Measurements from ENCODE around the gene NRAP.

NRAP gene

GRCh38 chr10:113663908-113664307, at the start of gene NRAP:
TSS of gene NRAP (minus strand) at chr10:113664041. CDS start at chr10:113663882, 159 bp downstream.
- Histone ChIP-seq H3K9ac (no peak within 1 kb of the TSS), H3K4me2 (no peak within 1 kb of the TSS)
- TF ChIP-seq Cebpa-rat (IDR thresholded peaks at IDR 0.05) = no peak

GRCh38 chr10:113713640-113713982, 49.8 kb upstream of the NRAP start:
- H3K27me3 ChIP-seq = no peaks in the 10 kb centered on the region
- H3K4me1 ChIP-seq = peaks cover 15% of the 10 kb centered on the region
- peaks cover 15% of the 10 kb centered on the region for H3K9me3 ChIP-seq
- no peak overlapping the region for H3K27ac ChIP-seq
- TF ChIP-seq Cebpa-rat (IDR thresholded peaks at IDR 0.05) = no peak
- H3K36me3 ChIP-seq = peaks cover 59% of the 10 kb centered on the region
- peaks cover 69% of the 10 kb centered on the region for H4K20me1 ChIP-seq
- no peak overlapping the region for H3K4me3 ChIP-seq
- no peak overlapping the region for H3K4me2 ChIP-seq
- H3K9ac ChIP-seq = no peak overlapping the region

More at GRCh38 chr10:113663908-113664307, at the start of gene NRAP:
- no peaks in the 10 kb centered on the region for H4K20me1 ChIP-seq
- no peak within 1 kb of the TSS for H3K4me3 ChIP-seq
- no peaks in the 10 kb centered on the region for H3K36me3 ChIP-seq
- no peaks in the 10 kb centered on the region for H3K9me3 ChIP-seq
- H3K4me1 ChIP-seq = no peaks in the 10 kb centered on the region; the same call in 1 of the 2 replicates
- no peak within 1 kb of the TSS for H3K27ac ChIP-seq
- H3K27me3 ChIP-seq = no peaks in the 10 kb centered on the region

GRCh38 chr10:113712755-113713639, 49.2 kb upstream of the NRAP start:
- no peak overlapping the region for H3K9ac ChIP-seq
- H4K20me1 ChIP-seq = peaks cover 72% of the 10 kb centered on the region
- no peak overlapping the region for H3K4me2 ChIP-seq
- H3K27me3 ChIP-seq = no peaks in the 10 kb centered on the region
- H3K9me3 ChIP-seq = peaks cover 10% of the 10 kb centered on the region
- no peak overlapping the region for H3K4me3 ChIP-seq
- peaks cover 57% of the 10 kb centered on the region for H3K36me3 ChIP-seq
- TF ChIP-seq Cebpa-rat (IDR thresholded peaks at IDR 0.05) = no peak
- H3K4me1 ChIP-seq = peaks cover 19% of the 10 kb centered on the region
- no peak overlapping the region for H3K27ac ChIP-seq

- Histone ChIP-seq H3K27ac (no peak overlapping the region), H3K36me3 (peaks cover 47% of the 10 kb centered on the region), H3K9ac (no peak overlapping the region), H3K9me3 (peaks cover 1% of the 10 kb centered on the region), H3K4me1 (peaks cover 26% of the 10 kb centered on the region), H3K27me3 (no peaks in the 10 kb centered on the region), H3K4me3 (no peak overlapping the region), H3K4me2 (no peak overlapping the region), H4K20me1 (peaks cover 74% of the 10 kb centered on the region)
- no peak for TF ChIP-seq Cebpa-rat (IDR thresholded peaks at IDR 0.05)
These were observed 48.2 kb upstream of the NRAP start for GRCh38 chr10:113712024-113712423.

GRCh38 chr10:113711142-113711541, 47.3 kb upstream of the NRAP start:
- no peak for TF ChIP-seq Cebpa-rat (IDR thresholded peaks at IDR 0.05)
- H3K4me3 ChIP-seq = no peak overlapping the region
- peaks cover 72% of the 10 kb centered on the region for H4K20me1 ChIP-seq

GRCh38 chr10:113709221-113709838, 45.5 kb upstream of the NRAP start:
- TF ChIP-seq Cebpa-rat (IDR thresholded peaks at IDR 0.05) = no peak
- Histone ChIP-seq H3K9ac (no peak overlapping the region), H3K27me3 (no peaks in the 10 kb centered on the region), H3K4me2 (no peak overlapping the region), H4K20me1 (peaks cover 66% of the 10 kb centered on the region), H3K36me3 (peaks cover 33% of the 10 kb centered on the region), H3K4me1 (peaks cover 18% of the 10 kb centered on the region), H3K4me3 (no peak overlapping the region), H3K27ac (no peak overlapping the region), H3K9me3 (no peaks in the 10 kb centered on the region; the same call in 1 of the 2 replicates)

More at GRCh38 chr10:113711142-113711541, 47.3 kb upstream of the NRAP start:
- peaks cover 22% of the 10 kb centered on the region for H3K4me1 ChIP-seq
- peaks cover 44% of the 10 kb centered on the region for H3K36me3 ChIP-seq
- no peak overlapping the region for H3K9ac ChIP-seq
- no peaks in the 10 kb centered on the region for H3K27me3 ChIP-seq
- H3K4me2 ChIP-seq = no peak overlapping the region
- no peak overlapping the region for H3K27ac ChIP-seq
- no peaks in the 10 kb centered on the region; the same call in none of the 2 replicates for H3K9me3 ChIP-seq

- Histone ChIP-seq H3K27ac (no peak overlapping the region), H3K9ac (no peak overlapping the region), H3K4me3 (no peak overlapping the region), H3K9me3 (no peaks in the 10 kb centered on the region; the same call in 1 of the 2 replicates), H3K4me2 (no peak overlapping the region), H3K4me1 (peaks cover 18% of the 10 kb centered on the region), H3K36me3 (peaks cover 32% of the 10 kb centered on the region), H4K20me1 (peaks cover 62% of the 10 kb centered on the region), H3K27me3 (no peaks in the 10 kb centered on the region)
- no peak for TF ChIP-seq Cebpa-rat (IDR thresholded peaks at IDR 0.05)
These were observed 44.8 kb upstream of the NRAP start for GRCh38 chr10:113708640-113709039.

- H3K36me3 ChIP-seq = peaks cover 44% of the 10 kb centered on the region
- no peak overlapping the region for H3K4me2 ChIP-seq
- H3K27me3 ChIP-seq = no peaks in the 10 kb centered on the region
- TF ChIP-seq Cebpa-rat (IDR thresholded peaks at IDR 0.05) = no peak
- no peak overlapping the region for H3K27ac ChIP-seq
- no peak overlapping the region for H3K4me3 ChIP-seq
- H4K20me1 ChIP-seq = peaks cover 50% of the 10 kb centered on the region
- no peak overlapping the region for H3K9ac ChIP-seq
- H3K4me1 ChIP-seq = peaks cover 18% of the 10 kb centered on the region
- H3K9me3 ChIP-seq = no peaks in the 10 kb centered on the region; the same call in 1 of the 2 replicates
These were observed 42.8 kb upstream of the NRAP start for GRCh38 chr10:113706623-113707022.

- H3K9me3 ChIP-seq = no peaks in the 10 kb centered on the region; the same call in 1 of the 2 replicates
- no peak overlapping the region for H3K27ac ChIP-seq
- no peak overlapping the region for H3K4me2 ChIP-seq
- no peak overlapping the region for H3K9ac ChIP-seq
- no peak overlapping the region for H3K4me3 ChIP-seq
- H3K4me1 ChIP-seq = peaks cover 18% of the 10 kb centered on the region
- H4K20me1 ChIP-seq = peaks cover 37% of the 10 kb centered on the region; the same call in 1 of the 2 replicates
- no peak for TF ChIP-seq Cebpa-rat (IDR thresholded peaks at IDR 0.05)
- H3K36me3 ChIP-seq = peaks cover 51% of the 10 kb centered on the region
- H3K27me3 ChIP-seq = no peaks in the 10 kb centered on the region
These were observed 41.5 kb upstream of the NRAP start for GRCh38 chr10:113705344-113705652.

Data from BLaER1 (cell line).